Measurements from ENCODE around the gene OR6B3. TPM values are rescaled to one million over a fixed set of nuclear protein-coding genes. Genes with fewer than 3 reads are reported as not detected.

The OR6B3 gene
- total and polyA plus RNA-seq, 9 of the 15 experiments (the other 6 are each of a cell fraction or from before 2014, with no cell fraction given): not detected

DNA sequence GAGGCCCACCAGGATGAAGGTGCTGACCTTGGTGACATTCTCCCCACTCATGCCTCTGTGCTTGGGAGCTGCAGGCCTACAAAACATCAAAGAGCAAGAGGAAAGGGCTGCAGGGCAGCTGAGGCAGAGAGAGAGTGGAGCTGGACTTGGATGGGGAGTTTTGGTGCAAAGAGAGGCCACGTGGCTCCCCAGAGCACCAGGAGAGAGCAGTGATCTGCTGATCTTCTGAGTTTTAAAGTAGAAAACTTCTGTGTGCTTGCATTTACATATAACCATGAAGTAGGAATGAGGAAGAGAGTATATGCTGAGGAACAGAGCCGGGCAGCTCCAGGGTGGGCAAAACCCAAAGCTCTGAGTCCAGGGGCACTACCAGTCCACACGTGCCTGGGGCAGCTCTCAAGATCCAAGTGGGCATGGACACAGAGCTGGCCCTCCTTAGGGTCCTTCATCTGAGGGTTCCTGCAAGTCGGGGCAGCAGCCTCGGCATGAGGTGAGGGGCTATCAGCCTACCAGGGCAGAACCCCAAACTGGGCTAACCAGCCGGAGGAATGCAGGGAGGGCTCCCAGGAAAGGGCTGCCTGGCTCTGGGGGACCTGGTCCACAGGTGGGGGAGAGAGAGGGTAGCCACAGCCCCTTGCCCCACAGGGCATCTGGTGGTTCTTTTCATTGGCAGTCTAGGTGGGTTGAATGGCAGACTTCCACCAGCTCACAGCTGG lies 22.8 kb downstream of the OR6B3 start, which contains the start of gene OR6B2 (continued):
- TF ChIP-seq, protein P1, sequence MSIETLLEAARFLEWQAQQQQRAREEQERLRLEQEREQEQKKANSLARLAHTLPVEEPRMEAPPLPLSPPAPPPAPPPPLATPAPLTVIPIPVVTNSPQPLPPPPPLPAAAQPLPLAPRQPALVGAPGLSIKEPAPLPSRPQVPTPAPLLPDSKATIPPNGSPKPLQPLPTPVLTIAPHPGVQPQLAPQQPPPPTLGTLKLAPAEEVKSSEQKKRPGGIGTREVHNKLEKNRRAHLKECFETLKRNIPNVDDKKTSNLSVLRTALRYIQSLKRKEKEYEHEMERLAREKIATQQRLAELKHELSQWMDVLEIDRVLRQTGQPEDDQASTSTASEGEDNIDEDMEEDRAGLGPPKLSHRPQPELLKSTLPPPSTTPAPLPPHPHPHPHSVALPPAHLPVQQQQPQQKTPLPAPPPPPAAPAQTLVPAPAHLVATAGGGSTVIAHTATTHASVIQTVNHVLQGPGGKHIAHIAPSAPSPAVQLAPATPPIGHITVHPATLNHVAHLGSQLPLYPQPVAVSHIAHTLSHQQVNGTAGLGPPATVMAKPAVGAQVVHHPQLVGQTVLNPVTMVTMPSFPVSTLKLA (conservative IDR thresholded peaks at IDR 0.05): no peak
- no peak for TF ChIP-seq ZNF583 (CRISPR knock-in tag; IDR thresholded peaks at IDR 0.05)
- TF ChIP-seq, protein P2, sequence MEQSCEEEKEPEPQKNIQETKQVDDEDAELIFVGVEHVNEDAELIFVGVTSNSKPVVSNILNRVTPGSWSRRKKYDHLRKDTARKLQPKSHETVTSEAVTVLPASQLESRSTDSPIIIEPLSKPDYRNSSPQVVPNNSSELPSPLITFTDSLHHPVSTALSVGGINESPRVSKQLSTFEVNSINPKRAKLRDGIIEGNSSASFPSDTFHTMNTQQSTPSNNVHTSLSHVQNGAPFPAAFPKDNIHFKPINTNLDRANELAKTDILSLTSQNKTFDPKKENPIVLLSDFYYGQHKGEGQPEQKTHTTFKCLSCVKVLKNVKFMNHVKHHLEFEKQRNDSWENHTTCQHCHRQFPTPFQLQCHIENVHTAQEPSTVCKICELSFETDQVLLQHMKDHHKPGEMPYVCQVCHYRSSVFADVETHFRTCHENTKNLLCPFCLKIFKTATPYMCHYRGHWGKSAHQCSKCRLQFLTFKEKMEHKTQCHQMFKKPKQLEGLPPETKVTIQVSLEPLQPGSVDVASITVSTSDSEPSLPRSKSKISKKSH (CRISPR knock-in tag; IDR thresholded peaks at IDR 0.05): no peak
- TF ChIP-seq, protein P3, sequence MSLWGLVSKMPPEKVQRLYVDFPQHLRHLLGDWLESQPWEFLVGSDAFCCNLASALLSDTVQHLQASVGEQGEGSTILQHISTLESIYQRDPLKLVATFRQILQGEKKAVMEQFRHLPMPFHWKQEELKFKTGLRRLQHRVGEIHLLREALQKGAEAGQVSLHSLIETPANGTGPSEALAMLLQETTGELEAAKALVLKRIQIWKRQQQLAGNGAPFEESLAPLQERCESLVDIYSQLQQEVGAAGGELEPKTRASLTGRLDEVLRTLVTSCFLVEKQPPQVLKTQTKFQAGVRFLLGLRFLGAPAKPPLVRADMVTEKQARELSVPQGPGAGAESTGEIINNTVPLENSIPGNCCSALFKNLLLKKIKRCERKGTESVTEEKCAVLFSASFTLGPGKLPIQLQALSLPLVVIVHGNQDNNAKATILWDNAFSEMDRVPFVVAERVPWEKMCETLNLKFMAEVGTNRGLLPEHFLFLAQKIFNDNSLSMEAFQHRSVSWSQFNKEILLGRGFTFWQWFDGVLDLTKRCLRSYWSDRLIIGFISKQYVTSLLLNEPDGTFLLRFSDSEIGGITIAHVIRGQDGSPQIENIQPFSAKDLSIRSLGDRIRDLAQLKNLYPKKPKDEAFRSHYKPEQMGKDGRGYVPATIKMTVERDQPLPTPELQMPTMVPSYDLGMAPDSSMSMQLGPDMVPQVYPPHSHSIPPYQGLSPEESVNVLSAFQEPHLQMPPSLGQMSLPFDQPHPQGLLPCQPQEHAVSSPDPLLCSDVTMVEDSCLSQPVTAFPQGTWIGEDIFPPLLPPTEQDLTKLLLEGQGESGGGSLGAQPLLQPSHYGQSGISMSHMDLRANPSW (CRISPR knock-in tag; IDR thresholded peaks at IDR 0.05): no peak
